ENCODE data around the gene B3GNT5. TPM values are rescaled to one million over a fixed set of nuclear protein-coding genes. Genes with fewer than 3 reads are reported as not detected.
"Not testable (repeated sequence)": the region's sequence is repeated elsewhere in the genome, so short reads cannot be mapped to it uniquely, and the experiment has no call there.

Gene B3GNT5
- total and polyA plus RNA-seq, 2 donors (not counting 3 experiments of a cell fraction or from before 2014, with no cell fraction given), result 4.1 to 25.6 TPM

GRCh38 chr3:183229178-183229577 is 23.9 kb upstream of the B3GNT5 start:
- no peaks in the 10 kb centered on the region for H3K9me3 ChIP-seq (replicated peaks; ENCODE audit: control insufficient read depth, insufficient read depth, low read length)
- H3K36me3 ChIP-seq (ENCODE audit: control insufficient read depth in 2 of 2, extremely low read depth in 1 of 2, insufficient read depth in 2 of 2, low read length in 2 of 2), result no peaks in the 10 kb centered on the region
- H3K27ac ChIP-seq (ENCODE audit: insufficient read depth, low read depth, low read length), result no peak overlapping the region
- FAIRE-seq (no peak), DNase-seq (ENCODE audit: low read depth, low spot score) (no peak)
- POLR2A ChIA-PET, result no interaction called here
- H3K27me3 ChIP-seq (ENCODE audit: control insufficient read depth in 2 of 2, insufficient read depth in 2 of 2, low read length in 2 of 2), result peaks cover 0 to 8% of the 10 kb centered on the region in 2 experiments
- peaks cover 3% of the 10 kb centered on the region for H3K4me1 ChIP-seq (ENCODE audit: control insufficient read depth, extremely low read depth, insufficient read depth, low read length)
- H3K4me2 ChIP-seq (ENCODE audit: insufficient read depth, low read length), result no peak overlapping the region
- TF ChIP-seq MYC (IDR thresholded peaks at IDR 0.05; ENCODE audit: low read depth, low read length) (no peak), GATA2 (IDR thresholded peaks at IDR 0.05; ENCODE audit: insufficient read depth, insufficient read length, low read depth, low read length) (no peak), POLR2AphosphoS5 (IDR thresholded peaks at IDR 0.05; ENCODE audit: insufficient read depth, low read depth, low read length) (no peak), EZH2 (IDR thresholded peaks at IDR 0.05; ENCODE audit: borderline replicate concordance, low read depth, low read length, severe bottlenecking) (no peak), CTCF (IDR thresholded peaks at IDR 0.05; ENCODE audit: extremely low read depth in 1 of 2, insufficient read depth in 1 of 2, low read depth in 1 of 2, low read length in 2 of 2) (no peak), FOS (IDR thresholded peaks at IDR 0.05; ENCODE audit: borderline replicate concordance, insufficient read depth, low read length) (no peak), JUN (IDR thresholded peaks at IDR 0.05; ENCODE audit: borderline replicate concordance, insufficient read depth, insufficient read length, low read depth) (no peak), MAX (IDR thresholded peaks at IDR 0.05; ENCODE audit: insufficient read depth, insufficient read length) (no peak), POLR2A (IDR thresholded peaks at IDR 0.05; ENCODE audit: low read depth, low read length) (no peak)
- no TSS peak for BruUV-seq (replicated peaks)
- dilution Hi-C loops (cut with MboI; ENCODE audit: extremely low pct_ligation_motif_present, low sequenced_read_pairs) (no loop called here), intact Hi-C loops (cut with micrococcal nuclease) (no loop called here)
- H3K4me3 ChIP-seq (replicated peaks in 1 of 3; ENCODE audit: insufficient read depth in 1 of 3, low read depth in 1 of 3, low read length in 3 of 3), result no peak overlapping the region
- H2AFZ ChIP-seq (ENCODE audit: low read depth, low read length), result no peak overlapping the region
- H3K79me2 ChIP-seq (ENCODE audit: control insufficient read depth, insufficient read depth, low read length), result no peaks in the 10 kb centered on the region
- no peak overlapping the region for H3K9ac ChIP-seq (replicated peaks; ENCODE audit: extremely low read depth, insufficient read depth, low read length)
- CTCF ChIA-PET, result interaction anchor here (1.7 kb wide), 1 partner anchor 45 kb away, joined by 3 read pairs; no protein-coding TSS in a partner anchor
- H3K9me1 ChIP-seq (replicated peaks; ENCODE audit: control insufficient read depth, extremely low read depth, insufficient read depth, low read length), result no peaks in the 10 kb centered on the region
- H4K20me1 ChIP-seq (replicated peaks; ENCODE audit: control insufficient read depth, extremely low read depth, insufficient read depth, low read length), result no peaks in the 10 kb centered on the region

- dilution Hi-C loops (cut with MboI; ENCODE audit: extremely low pct_ligation_motif_present, low sequenced_read_pairs), result not testable (repeated sequence)
Observed at GRCh38 chr3:183230251-183230650, 22.8 kb upstream of the B3GNT5 start.

More at GRCh38 chr3:183230251-183230650, 22.8 kb upstream of the B3GNT5 start:
- H3K79me2 ChIP-seq (ENCODE audit: control insufficient read depth, insufficient read depth, low read length); H3K4me3 ChIP-seq (replicated peaks in 1 of 3; ENCODE audit: insufficient read depth in 1 of 3, low read depth in 1 of 3, low read length in 3 of 3); FAIRE-seq; BruUV-seq (replicated peaks); H3K27me3 ChIP-seq (ENCODE audit: control insufficient read depth in 2 of 2, insufficient read depth in 2 of 2, low read length in 2 of 2); H3K27ac ChIP-seq (ENCODE audit: insufficient read depth, low read depth, low read length); H2AFZ ChIP-seq (ENCODE audit: low read depth, low read length); DNase-seq (ENCODE audit: low read depth, low spot score); CTCF ChIA-PET; H3K4me1 ChIP-seq (ENCODE audit: control insufficient read depth, extremely low read depth, insufficient read depth, low read length); H3K36me3 ChIP-seq (ENCODE audit: control insufficient read depth in 2 of 2, extremely low read depth in 1 of 2, insufficient read depth in 2 of 2, low read length in 2 of 2); H4K20me1 ChIP-seq (replicated peaks; ENCODE audit: control insufficient read depth, extremely low read depth, insufficient read depth, low read length); H3K9ac ChIP-seq (replicated peaks; ENCODE audit: extremely low read depth, insufficient read depth, low read length); H3K4me2 ChIP-seq (ENCODE audit: insufficient read depth, low read length); POLR2A ChIA-PET; H3K9me1 ChIP-seq (replicated peaks; ENCODE audit: control insufficient read depth, extremely low read depth, insufficient read depth, low read length); H3K9me3 ChIP-seq (replicated peaks; ENCODE audit: control insufficient read depth, insufficient read depth, low read length): not testable (repeated sequence)
- intact Hi-C loops (cut with micrococcal nuclease), result loop anchor here (5.0 kb wide), 1 partner anchor 43 kb away; no protein-coding TSS in a partner anchor
